GM12878 (cell line): ENCODE data around the gene COMMD3. TPM values are rescaled to one million over a fixed set of nuclear protein-coding genes. Genes with fewer than 3 reads are reported as not detected.
A peak's percentile ranks its signal among the peaks of the same experiment; 100 is the strongest.

ENCODE experiments used
- ATAC-seq: fragments of 200-7000 bp; cut with Tn5 transposase; 3 replicates; pipeline ENCODE4 v1.9.1; 2020; ENCODE audit warnings: mild to moderate bottlenecking, moderate library complexity
- BruUV-seq: library from RNA; stranded (reverse); fragments of 400-500 nt; replicated peaks from 2 replicates; lab custom pipeline; 2021; lab: Mats Ljungman, UMichigan
- CTCF ChIA-PET: fragments of 300-600 bp; sonication (Branson Sonifier 250); formaldehyde crosslinking; extraction: SDS; loops from one replicate; lab custom pipeline; 2021; ENCODE audit warnings: inconsistent platforms; lab: Yijun Ruan, JAX
- POLR2A ChIA-PET: fragments of 350-600 bp; formaldehyde crosslinking; extraction: SDS; loops from one replicate; lab custom pipeline; 2021; ENCODE audit warnings: inconsistent platforms; lab: Charles Lee
- RAD21 ChIA-PET: fragments of 300-600 bp; sonication (Branson Sonifier 250); formaldehyde crosslinking; loops from one replicate; lab custom pipeline; 2023; ENCODE audit warnings: antibody characterized with exemption; ENCODE audit not compliant: unreplicated experiment; lab: Charles Lee
- SMC1A ChIA-PET: fragments of 300-600 bp; sonication (Branson Sonifier 250); formaldehyde crosslinking; loops from one replicate; lab custom pipeline; 2023; ENCODE audit not compliant: unreplicated experiment, uncharacterized antibody; lab: Charles Lee
- DNase-seq: peaks from one replicate; pipeline ENCODE4 v3.0.0-alpha.2; 2011; ENCODE audit warnings: low read depth, low spot score
- FAIRE-seq: peaks from 3 replicates; lab custom pipeline; 2011; peaks lifted over from hg19 to GRCh38; lab: Jason Lieb, UNC
- H2AFZ ChIP-seq: 2 replicates; pipeline ENCODE4 v1.6.0; 2011; ENCODE audit warnings: low read depth, low read length, control low read depth; ENCODE audit not compliant: control insufficient read depth
- H3K27ac ChIP-seq: 2 replicates; pipeline ENCODE4 v1.5.1; 2011; ENCODE audit warnings: control low read depth; ENCODE audit not compliant: control insufficient read depth, insufficient read depth
- H3K27me3 ChIP-seq, 2 experiments: replicated peaks in 1 of 2; 2 replicates each; pipeline versions ENCODE4 v1.6.0 to v1.6.1; 2011; ENCODE audit warnings: low read length in 1 of 2; ENCODE audit not compliant: control insufficient read depth in 2 of 2, insufficient read depth in 2 of 2
- H3K36me3 ChIP-seq, 2 experiments: 2 replicates each; pipeline ENCODE4 v1.5.1; 2011; ENCODE audit warnings: low read length in 1 of 2; ENCODE audit not compliant: control insufficient read depth in 2 of 2, insufficient read depth in 2 of 2
- H3K4me1 ChIP-seq: 2 replicates; pipeline ENCODE4 v1.6.1; 2011; ENCODE audit warnings: mild to moderate bottlenecking, low read length, moderate library complexity, mixed read lengths; ENCODE audit not compliant: control insufficient read depth, insufficient read depth
- H3K4me2 ChIP-seq: 2 replicates; pipeline ENCODE4 v1.6.0; 2011; ENCODE audit warnings: control low read depth; ENCODE audit not compliant: control insufficient read depth, insufficient read depth
- H3K4me3 ChIP-seq: fragments of 200-600 bp; sonication (generic); 2 replicates; pipeline ENCODE4 v1.5.1; 2016
- H3K79me2 ChIP-seq: 2 replicates; pipeline ENCODE4 v1.6.0; 2011; ENCODE audit warnings: low read length; ENCODE audit not compliant: control insufficient read depth, insufficient read depth
- H3K9ac ChIP-seq: 2 replicates; pipeline ENCODE4 v1.8.0; 2011; ENCODE audit warnings: low read length, control low read depth, mixed read lengths; ENCODE audit not compliant: control insufficient read depth, insufficient read depth
- H3K9me3 ChIP-seq: replicated peaks from 3 replicates; pipeline ENCODE4 v1.5.1; 2011; ENCODE audit warnings: mild to moderate bottlenecking, low read length; ENCODE audit not compliant: control insufficient read depth, insufficient read depth
- H4K20me1 ChIP-seq: 2 replicates; pipeline ENCODE4 v1.6.0; 2011; ENCODE audit not compliant: control insufficient read depth, insufficient read depth
- MEF2A ChIP-seq: IDR thresholded peaks from 2 replicates; pipeline ENCODE4 v1.6.1; 2011; ENCODE audit warnings: low read depth, mild to moderate bottlenecking, low read length, moderate library complexity; ENCODE audit not compliant: insufficient read depth
- NFIC ChIP-seq: IDR thresholded peaks from 2 replicates; pipeline ENCODE4 v1.6.1; 2012; ENCODE audit warnings: low read depth, mild to moderate bottlenecking, inconsistent platforms, low read length, moderate library complexity
- RUNX3 ChIP-seq: IDR thresholded peaks from 2 replicates; pipeline ENCODE4 v1.6.1; 2012; ENCODE audit warnings: low read length, inconsistent platforms
- SMC3 ChIP-seq: IDR thresholded peaks from 2 replicates; pipeline ENCODE4 v1.6.1; 2011; ENCODE audit warnings: low read length, improper control_type of control experiment, borderline replicate concordance
- TBL1XR1 ChIP-seq: IDR thresholded peaks from 2 replicates; pipeline ENCODE4 v1.6.1; 2012; ENCODE audit warnings: low read depth, low read length, improper control_type of control experiment
- ZNF217 ChIP-seq: fragments of 450-650 bp; IDR thresholded peaks from 2 replicates; pipeline ENCODE4 v1.6.1; 2017; ENCODE audit warnings: antibody characterized with exemption, mild to moderate bottlenecking
- WGBS: methylation state at CpG from one replicate; pipeline ENCODE4 v1.1.6; 2016; ENCODE audit warnings: low lambda C conversion rate; ENCODE audit not compliant: insufficient replicate concordance, insufficient coverage; ENCODE audit errors: missing lambda C conversion rate; 5-methylcytosine and 5-hydroxymethylcytosine counted together
- in situ Hi-C: fragments of 300-500 bp; cut with MboI; formaldehyde crosslinking; loops from 9 replicates; pipeline ENCODE4 v1.14.3; 2018; ENCODE audit warnings: mixed read lengths
- intact Hi-C: fragments of 100-400 bp; cut with micrococcal nuclease; formaldehyde crosslinking; loops from one replicate; pipeline ENCODE4 v1.14.2; 2022; ENCODE audit not compliant: unreplicated experiment
- polyA plus RNA-seq, 11 experiments: library from polyadenylated mRNA; depleted of rRNA in 4 of 11; unstranded in 6 of 11; stranded (reverse) in 5 of 11; fragments of >200 nt; fragmentation: Nextera tagmentation in 4 of 11; fragmentation: Illumina TruSeq in 1 of 11; extraction: Ambion mirVana in 4 of 11; extraction: Trizol in 1 of 11; gene quantifications; 1 replicate in 1 of 11; 2 replicates in 10 of 11; pipeline versions ENCODE4 v1.2.1 to v1.2.3, GENCODE V29; 2011 to 2016; ENCODE audit warnings: inconsistent platforms in 2 of 11, missing spikeins in 2 of 11, low read depth in 1 of 11
- total RNA-seq, 4 experiments: library from RNA; depleted of rRNA in 3 of 4; stranded (reverse); fragments of >200 nt in 3 of 4; fragmentation: Illumina TruSeq in 1 of 4; extraction: Trizol in 1 of 4; gene quantifications; 2 replicates each; pipeline versions ENCODE4 v1.2.1 to v1.2.3, GENCODE V29; 2013 to 2021
- TF ChIP-seq, protein P1 (sequence below): IDR thresholded peaks from 2 replicates; pipeline ENCODE4 v1.6.1; 2011; ENCODE audit warnings: low read depth, low read length, improper control_type of control experiment, borderline replicate concordance
- TF ChIP-seq, protein P2 (sequence below): IDR thresholded peaks from 2 replicates; pipeline ENCODE4 v1.6.1; 2011; ENCODE audit warnings: low read depth, mild to moderate bottlenecking, low read length, moderate library complexity, borderline replicate concordance; ENCODE audit errors: extremely low read depth

COMMD3 gene
- total and polyA plus RNA-seq, 10 of the 15 experiments (the other 5 are each of a cell fraction or from before 2014, with no cell fraction given): 64.5 to 248 (median 84.4) TPM

DNA sequence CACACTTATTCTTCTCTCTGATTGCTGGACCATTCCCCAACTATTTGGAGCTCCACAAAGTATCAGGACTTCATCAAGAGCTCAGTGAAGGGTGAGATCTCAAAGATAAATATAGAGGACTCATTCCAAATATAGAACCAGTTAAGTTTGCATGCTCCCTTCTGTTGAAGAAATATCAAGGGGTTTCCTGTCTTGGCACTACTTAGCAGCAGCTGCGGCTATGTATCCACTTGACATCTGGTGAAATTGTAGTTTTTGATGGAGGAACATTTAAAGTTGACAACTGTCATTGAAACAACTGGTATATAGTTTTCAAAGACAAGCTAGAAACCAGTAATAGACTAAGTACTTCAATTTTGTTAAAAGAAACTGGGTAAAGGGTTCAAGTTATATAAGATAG, 28.1 kb downstream of the COMMD3 start:
- Histone ChIP-seq H3K27ac (no peak overlapping the region), H3K4me2 (peak overlapping the region; percentile 13; the same call in 1 of the 2 replicates), H3K9ac (no peak overlapping the region), H3K4me1 (peaks cover 16% of the 10 kb centered on the region), H2AFZ (no peak overlapping the region), H3K79me2 (no peaks in the 10 kb centered on the region), H3K9me3 (peaks cover 4% of the 10 kb centered on the region; the same call in 1 of the 3 replicates), H3K27me3 (peaks cover 5 to 11% of the 10 kb centered on the region in 2 experiments), H3K36me3 (no peaks in the 10 kb centered on the region), H4K20me1 (no peaks in the 10 kb centered on the region), H3K4me3 (no peak overlapping the region)
- BruUV-seq: no TSS peak
- in situ Hi-C loops (no loop called here), intact Hi-C loops (loop anchor here (5.0 kb wide), 1 partner anchor 378 kb away; no protein-coding TSS in a partner anchor)
- no peak for FAIRE-seq
- POLR2A ChIA-PET: no interaction called here
- RAD21 ChIA-PET: interaction anchor here (1.0 to 3.7 kb wide), 7 partner anchors 20 to 36 kb away, joined by 3 to 16 read pairs (median 5); partner anchors contain the start of gene COMMD3
- TF ChIP-seq TBL1XR1: 0 out of 2 replicates have a peak, but pooled peaks have one; percentile 40
- 0 out of 2 replicates have a peak, but pooled peaks have one; percentile 16 for TF ChIP-seq RUNX3
- no peak for TF ChIP-seq SMC3
- peak; percentile 50; the same call in 1 of the 2 replicates for TF ChIP-seq NFIC
- TF ChIP-seq MEF2A: peak; percentile 75
- TF ChIP-seq ZNF217: no peak
- TF ChIP-seq, protein P1, sequence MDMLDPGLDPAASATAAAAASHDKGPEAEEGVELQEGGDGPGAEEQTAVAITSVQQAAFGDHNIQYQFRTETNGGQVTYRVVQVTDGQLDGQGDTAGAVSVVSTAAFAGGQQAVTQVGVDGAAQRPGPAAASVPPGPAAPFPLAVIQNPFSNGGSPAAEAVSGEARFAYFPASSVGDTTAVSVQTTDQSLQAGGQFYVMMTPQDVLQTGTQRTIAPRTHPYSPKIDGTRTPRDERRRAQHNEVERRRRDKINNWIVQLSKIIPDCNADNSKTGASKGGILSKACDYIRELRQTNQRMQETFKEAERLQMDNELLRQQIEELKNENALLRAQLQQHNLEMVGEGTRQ: no peak
- TF ChIP-seq, protein P2, sequence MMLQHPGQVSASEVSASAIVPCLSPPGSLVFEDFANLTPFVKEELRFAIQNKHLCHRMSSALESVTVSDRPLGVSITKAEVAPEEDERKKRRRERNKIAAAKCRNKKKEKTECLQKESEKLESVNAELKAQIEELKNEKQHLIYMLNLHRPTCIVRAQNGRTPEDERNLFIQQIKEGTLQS: no peak
- ATAC-seq: no peak
- WGBS: 0% methylated on average over 1 of the region's 1 CpG
- SMC1A ChIA-PET: interaction anchor here (0.9 to 2.0 kb wide), 11 partner anchors 12 to 142 kb away, joined by 3 to 9 read pairs (median 4); partner anchors contain the start of gene COMMD3
- DNase-seq: no peak
- CTCF ChIA-PET: interaction anchor here (1.0 kb wide), 1 partner anchor 21 kb away, joined by 3 read pairs; no protein-coding TSS in a partner anchor
